ENCODE data around the gene SLC41A1. TPM values are rescaled to one million over a fixed set of nuclear protein-coding genes. Genes with fewer than 3 reads are reported as not detected.

SLC41A1 gene
- total RNA-seq, 1 donor from 2014 or later, result 28.8 TPM

DNA sequence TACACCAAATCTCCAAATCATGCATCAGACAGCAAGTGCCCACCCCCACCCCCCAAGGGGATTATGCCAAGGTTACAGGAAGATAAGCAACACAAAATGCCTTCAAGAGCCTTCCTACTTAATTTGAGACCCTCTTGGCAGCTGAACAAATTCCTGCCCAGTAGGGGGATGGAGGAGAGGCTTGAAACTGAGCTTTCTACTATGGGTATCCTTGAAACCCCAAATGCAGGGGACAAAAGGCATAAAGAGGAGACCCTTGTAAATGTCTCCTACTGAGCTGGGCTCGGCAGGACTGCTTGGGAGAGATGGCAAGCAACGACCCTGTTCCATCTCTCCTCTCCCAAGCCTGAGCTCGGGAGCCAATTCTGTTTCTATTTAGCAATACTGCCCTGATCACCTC is 3.5 kb downstream of the SLC41A1 start:
- TF ChIP-seq, protein P1, sequence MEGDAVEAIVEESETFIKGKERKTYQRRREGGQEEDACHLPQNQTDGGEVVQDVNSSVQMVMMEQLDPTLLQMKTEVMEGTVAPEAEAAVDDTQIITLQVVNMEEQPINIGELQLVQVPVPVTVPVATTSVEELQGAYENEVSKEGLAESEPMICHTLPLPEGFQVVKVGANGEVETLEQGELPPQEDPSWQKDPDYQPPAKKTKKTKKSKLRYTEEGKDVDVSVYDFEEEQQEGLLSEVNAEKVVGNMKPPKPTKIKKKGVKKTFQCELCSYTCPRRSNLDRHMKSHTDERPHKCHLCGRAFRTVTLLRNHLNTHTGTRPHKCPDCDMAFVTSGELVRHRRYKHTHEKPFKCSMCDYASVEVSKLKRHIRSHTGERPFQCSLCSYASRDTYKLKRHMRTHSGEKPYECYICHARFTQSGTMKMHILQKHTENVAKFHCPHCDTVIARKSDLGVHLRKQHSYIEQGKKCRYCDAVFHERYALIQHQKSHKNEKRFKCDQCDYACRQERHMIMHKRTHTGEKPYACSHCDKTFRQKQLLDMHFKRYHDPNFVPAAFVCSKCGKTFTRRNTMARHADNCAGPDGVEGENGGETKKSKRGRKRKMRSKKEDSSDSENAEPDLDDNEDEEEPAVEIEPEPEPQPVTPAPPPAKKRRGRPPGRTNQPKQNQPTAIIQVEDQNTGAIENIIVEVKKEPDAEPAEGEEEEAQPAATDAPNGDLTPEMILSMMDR (IDR thresholded peaks at IDR 0.05), result no peak
- intact Hi-C loops (cut with DNase I), result no loop called here
- peaks cover 0 to 6% of the 10 kb centered on the region in 2 donors for H3K36me3 ChIP-seq
- H3K4me3 ChIP-seq, result peak overlapping the region; percentile 94
- no peak overlapping the region for H3K27ac ChIP-seq
- no peak for DNase-seq (ENCODE audit: low spot score in 2 of 2)
- H3K4me1 ChIP-seq, result peaks cover 12 to 59% of the 10 kb centered on the region in 2 donors
- no peaks in the 10 kb centered on the region for H3K27me3 ChIP-seq
- no peaks in the 10 kb centered on the region for H3K9me3 ChIP-seq

DNA sequence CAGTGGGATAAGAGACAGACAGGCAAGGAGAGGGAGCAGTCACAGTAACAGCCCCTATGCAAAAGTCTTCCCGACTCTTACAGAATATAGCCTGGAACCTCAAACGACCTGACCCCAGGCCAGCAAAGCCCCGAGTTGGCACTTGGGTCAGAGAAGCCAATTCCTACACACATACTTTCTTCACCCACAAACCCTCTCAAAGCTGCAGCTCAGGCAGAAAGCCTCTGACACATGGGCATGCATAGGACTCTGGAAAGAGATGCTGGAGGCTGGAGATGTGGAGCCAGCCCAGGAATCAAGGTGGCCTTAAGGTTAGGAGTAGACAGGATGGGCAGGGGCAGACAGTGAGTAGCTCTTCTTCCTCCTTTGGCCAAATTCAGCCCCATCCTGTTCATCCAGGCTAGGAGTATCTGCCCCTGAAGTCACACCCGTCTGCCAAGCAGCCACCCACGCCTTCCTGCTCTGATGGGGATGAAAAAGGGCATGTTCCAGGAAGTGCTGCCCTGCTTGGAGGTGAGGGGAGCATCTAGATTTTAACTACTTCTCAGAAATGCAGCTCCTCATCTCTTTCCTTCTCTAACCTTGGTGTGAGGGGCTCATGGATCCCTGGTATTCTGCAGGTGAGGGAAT is 7.8 kb downstream of the SLC41A1 start:
- TF ChIP-seq, protein P1 (IDR thresholded peaks at IDR 0.05), result no peak
- Histone ChIP-seq H3K27ac (no peak overlapping the region), H3K4me3 (peak overlapping the region in 1 of 2 donors; percentile 34), H3K27me3 (no peaks in the 10 kb centered on the region), H3K36me3 (peaks cover 9 to 14% of the 10 kb centered on the region in 2 donors), H3K4me1 (peaks cover 15 to 57% of the 10 kb centered on the region in 2 donors), H3K9me3 (no peaks in the 10 kb centered on the region)
- DNase-seq (ENCODE audit: low spot score in 2 of 2), result no peak
- intact Hi-C loops (cut with DNase I), result no loop called here

DNA sequence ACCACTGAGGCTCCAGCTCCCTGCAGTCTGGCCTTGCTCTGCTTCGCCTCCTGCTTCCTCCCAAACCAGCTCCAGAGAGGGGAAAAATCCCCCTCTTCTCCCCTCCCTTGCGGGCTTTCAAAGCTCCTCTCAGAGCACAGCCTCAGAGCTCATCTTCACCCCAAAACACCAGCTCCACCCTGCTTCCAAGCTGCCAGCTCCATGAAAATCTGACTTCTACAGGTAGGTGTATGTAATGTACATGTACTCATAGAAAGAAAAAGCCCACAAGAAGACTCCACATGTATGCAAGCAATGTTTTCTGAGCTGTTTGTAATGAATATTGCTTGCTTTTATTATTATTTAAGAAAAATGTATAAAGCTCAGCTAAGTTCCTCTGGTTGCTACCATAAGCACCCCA is 8.4 kb downstream of the SLC41A1 start:
- no peak for DNase-seq (ENCODE audit: low spot score in 2 of 2)
- Histone ChIP-seq H3K27me3 (no peaks in the 10 kb centered on the region), H3K4me3 (peak overlapping the region in 1 of 2 donors; percentile 11), H3K4me1 (peaks cover 15 to 53% of the 10 kb centered on the region in 2 donors), H3K9me3 (no peaks in the 10 kb centered on the region), H3K27ac (no peak overlapping the region), H3K36me3 (peaks cover 14% of the 10 kb centered on the region in 2 donors)
- intact Hi-C loops (cut with DNase I), result no loop called here
- TF ChIP-seq, protein P1 (IDR thresholded peaks at IDR 0.05), result no peak

DNA sequence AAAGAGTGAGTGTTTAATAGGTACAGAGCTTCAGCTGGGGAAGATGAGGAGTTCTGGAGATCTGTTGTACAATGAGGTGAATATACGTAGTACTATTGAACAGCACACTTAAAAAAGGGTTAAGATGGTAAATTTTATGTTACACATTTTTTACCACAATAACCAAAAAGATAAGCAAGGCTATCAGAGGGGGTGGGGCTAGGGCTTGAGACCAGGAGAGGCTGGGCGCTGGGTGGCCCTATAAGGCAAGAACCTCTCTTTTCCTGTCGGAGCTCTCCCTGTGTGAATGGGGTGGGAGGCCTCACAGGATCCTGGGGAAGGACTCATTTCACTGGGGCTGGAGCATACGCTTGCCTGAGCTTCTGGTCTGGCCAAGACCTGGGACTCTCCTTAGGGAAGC is 9.0 kb downstream of the SLC41A1 start:
- H3K27ac ChIP-seq, result no peak overlapping the region
- no peaks in the 10 kb centered on the region for H3K9me3 ChIP-seq
- intact Hi-C loops (cut with DNase I), result no loop called here
- TF ChIP-seq, protein P1 (IDR thresholded peaks at IDR 0.05), result no peak
- peaks cover 10 to 47% of the 10 kb centered on the region in 2 donors for H3K4me1 ChIP-seq
- H3K36me3 ChIP-seq, result peaks cover 20% of the 10 kb centered on the region in 2 donors
- no peak for DNase-seq (ENCODE audit: low spot score in 2 of 2)
- H3K27me3 ChIP-seq, result no peaks in the 10 kb centered on the region
- H3K4me3 ChIP-seq, result no peak overlapping the region

DNA sequence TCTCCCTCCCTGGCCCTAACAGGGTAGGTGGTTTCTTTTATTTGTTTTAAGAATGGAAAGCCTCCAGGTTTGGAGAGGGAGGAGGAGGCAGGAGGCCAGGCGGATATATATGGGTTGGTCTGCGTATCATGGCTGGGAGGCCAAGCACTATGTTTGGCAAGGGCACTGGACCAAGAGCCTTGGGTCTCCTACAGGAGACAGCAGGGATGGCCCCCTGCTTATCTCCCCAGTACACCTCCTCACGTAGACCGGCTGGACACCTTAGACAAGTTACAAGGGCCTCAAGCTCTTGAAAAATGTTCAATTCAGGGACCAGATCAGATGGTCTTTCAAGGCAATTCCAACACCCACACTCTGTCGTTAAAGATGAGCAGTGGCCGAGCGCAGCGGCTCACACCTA is 10.9 kb downstream of the SLC41A1 start:
- no peak for DNase-seq (ENCODE audit: low spot score in 2 of 2)
- Histone ChIP-seq H3K9me3 (no peaks in the 10 kb centered on the region), H3K4me1 (peaks cover 10 to 42% of the 10 kb centered on the region in 2 donors), H3K36me3 (peaks cover 39% of the 10 kb centered on the region in 2 donors), H3K27ac (no peak overlapping the region), H3K27me3 (no peaks in the 10 kb centered on the region), H3K4me3 (no peak overlapping the region)
- TF ChIP-seq, protein P1 (IDR thresholded peaks at IDR 0.05), result no peak
- intact Hi-C loops (cut with DNase I), result no loop called here

All from ascending aorta (tissue), 2 donors.